Activated CD4-positive, alpha-beta T cell treated with anti-CD3 and anti-CD28 coated beads, Interleukin-2, amount 50 U/mL, for 1 hour (primary cell): ENCODE measurements around the gene IGSF22.

Experiments used
- DNase-seq: peaks from one replicate; pipeline ENCODE4 v3.0.0-alpha.2; 2020

Gene IGSF22

DNA sequence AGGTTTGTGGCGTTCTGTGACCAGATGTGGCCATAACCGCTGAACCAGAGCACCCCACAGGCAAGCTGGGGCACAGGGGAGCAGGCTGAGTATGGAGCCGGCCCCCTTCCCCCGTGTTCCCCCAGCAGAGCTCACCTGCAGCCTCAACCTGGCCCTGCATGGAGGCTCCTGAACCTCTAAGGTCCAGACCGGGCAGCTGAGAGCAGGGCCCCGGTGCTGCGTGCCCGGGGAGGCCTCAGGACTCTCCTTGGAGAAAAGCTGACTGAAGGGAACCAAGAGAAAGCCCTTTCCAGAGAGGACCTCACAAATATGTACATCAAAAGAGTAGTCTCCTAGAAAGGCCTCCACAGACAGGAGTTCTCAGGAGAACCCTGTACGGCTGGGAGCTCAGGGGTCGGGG is 17.4 kb upstream of the IGSF22 start:
- DNase-seq = no peak

DNA sequence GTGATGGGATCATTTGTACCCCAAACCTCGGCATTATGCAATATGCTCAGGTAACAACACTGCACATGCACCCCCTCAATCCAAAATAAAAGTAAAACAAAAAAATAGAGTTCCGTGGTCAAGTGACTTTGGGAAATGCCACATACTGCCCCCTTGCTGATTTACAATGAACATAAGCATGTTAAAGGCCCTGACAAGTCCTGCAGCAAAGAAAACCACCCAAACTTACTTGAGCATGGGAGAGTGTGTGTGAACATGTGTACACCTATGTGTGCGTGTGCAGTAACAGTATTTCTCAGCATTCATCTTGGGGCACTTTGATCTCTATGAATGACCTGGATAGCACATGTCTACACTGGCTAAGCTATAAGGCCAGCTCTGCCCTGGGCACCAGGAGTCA is 15.8 kb upstream of the IGSF22 start:
- DNase-seq = no peak

DNA sequence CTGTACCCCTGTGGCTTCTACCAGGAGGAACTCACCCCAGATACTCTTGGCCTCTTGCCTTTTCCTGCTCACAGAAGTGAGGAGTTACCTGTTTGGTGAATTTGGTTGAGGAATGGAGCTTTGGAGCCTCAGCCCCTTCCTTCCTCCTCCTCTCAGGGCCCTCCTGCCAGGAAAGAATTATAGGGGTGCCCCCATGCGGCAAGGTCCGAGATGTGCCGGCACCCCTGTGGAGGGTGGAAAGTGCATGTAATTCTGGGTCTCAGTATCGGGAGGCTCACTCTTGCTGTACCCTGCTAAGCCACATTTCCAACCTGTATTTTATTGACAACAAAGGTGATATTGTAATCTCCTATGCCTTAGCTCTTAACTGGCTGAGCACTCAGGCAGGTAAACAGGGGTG is 13.7 kb upstream of the IGSF22 start:
- no peak for DNase-seq

DNA sequence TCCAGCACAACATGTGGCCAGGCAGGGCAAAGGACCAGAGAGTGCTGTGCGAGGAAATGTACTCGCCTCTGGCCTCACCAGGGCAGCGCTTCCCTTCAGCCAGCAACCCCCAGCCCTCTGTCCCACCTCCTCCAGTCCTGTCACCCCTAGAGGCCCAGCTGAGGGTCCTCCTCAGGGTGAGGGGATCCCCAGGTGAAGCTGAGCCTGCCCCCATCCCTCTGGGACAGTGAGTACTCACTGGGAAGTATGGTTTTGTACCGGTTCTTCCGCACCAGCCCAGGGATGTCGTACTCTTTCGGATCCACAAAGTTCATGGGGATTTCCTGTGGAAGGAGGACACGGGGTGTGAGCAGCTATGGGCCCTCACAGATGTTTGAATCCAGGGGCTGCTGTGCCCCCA is 11.7 kb upstream of the IGSF22 start:
- no peak for DNase-seq

DNA sequence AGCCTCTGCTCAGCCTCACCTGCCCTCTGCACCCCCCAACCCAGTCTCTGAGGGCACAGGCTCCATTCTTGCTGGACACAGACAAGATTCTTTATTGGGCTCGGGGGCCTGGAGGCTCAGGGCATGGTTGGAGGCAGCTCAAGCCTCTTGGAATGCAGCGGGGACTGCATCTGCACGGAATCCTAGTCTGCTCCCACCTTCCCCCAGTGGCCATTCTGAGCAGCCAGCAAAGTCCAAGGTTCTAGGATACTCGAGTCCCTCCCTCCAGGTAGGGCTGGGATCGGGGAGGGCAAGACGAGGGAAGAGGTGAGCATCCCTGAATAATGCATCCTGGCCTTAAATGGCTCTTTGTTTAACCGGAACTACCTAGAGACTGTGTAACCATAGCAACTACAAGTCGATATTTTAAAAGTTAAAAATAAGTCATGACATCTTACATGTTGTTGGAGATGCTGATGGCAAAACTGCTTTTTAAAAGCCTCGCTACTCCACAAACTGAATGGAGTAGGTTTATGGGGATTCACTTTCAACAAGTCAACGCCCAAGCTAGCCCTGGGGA is 10.7 kb upstream of the IGSF22 start:
- no peak for DNase-seq

DNA sequence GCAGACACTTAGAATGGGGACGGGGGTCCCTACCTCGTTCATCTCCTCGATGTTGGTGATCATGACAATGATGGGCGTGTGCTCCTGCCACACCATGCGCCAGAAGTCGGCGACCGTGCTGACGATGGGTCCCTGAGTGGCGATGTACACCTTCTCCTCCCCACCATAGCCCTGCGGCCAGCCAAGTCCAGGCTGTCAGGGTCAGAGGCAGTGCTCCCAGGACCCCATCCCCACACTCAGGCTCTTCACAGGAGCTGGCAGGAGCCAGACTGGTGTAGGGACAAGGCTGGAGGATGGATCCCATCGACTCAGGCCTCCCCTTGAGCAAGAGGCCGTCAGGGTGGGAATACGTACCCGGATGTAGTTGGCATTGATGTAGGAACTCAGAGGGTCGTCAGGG is 7.2 kb upstream of the IGSF22 start:
- no peak for DNase-seq

DNA sequence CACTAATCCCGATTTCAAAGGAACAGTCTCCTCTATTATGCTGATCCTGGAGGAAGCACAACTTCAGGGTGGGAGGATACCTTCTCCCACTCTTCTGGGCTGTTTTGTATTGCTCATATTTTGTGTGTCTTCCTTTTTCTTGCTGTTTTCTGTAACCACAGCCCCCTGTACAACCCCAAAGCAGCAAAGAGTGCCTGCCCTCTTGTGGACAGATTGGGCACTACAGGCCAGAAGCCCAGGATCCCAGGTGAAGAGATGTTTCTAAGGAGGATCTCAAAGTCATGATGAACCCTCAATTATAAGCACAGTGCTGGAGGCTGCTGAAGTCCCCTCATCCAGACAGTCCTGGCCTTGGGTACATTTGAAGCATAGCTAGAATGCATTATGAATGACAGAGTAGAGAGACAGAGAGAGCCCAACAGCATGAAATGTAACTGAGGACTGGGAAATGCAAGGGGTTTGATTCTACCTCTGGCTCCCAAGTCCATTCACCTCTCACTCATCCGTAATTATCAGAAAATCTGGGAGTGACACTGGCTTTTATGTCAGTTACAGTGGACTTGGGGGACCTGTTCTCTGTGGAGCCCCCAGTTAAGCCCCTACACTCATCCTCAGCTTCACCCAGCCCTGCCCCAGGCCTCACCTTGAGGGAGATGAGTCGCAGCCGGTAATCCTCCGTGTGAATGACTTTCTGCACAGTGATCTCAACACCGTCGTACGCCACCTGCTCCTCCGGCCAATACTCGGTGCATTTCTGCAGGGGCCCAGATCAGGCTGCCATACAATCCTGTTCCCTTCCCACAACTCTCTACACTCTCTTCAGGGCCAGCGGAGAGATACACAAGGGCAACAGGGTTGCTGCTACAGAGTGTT is 6.2 kb upstream of the IGSF22 start:
- DNase-seq = peak; percentile 72

DNA sequence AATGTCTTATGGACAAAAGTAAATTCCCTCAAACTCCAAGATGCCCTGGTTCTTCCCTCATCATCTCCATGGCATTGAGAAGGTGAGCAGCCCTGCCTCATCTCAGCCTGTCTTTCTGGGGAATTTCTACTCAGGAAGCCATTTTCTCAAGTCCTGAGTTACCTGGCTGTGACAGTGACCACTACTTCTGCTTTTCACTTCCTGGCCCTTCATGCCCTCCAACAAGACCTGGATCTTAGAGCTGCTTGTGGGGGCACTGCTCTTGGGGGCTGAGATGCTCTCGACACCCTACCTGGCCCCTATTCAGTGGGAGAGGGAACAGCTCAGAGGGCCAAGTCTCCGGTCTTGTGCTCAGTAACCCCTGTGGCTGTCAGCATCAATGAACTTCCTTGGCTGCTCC is 5.5 kb upstream of the IGSF22 start:
- no peak for DNase-seq

DNA sequence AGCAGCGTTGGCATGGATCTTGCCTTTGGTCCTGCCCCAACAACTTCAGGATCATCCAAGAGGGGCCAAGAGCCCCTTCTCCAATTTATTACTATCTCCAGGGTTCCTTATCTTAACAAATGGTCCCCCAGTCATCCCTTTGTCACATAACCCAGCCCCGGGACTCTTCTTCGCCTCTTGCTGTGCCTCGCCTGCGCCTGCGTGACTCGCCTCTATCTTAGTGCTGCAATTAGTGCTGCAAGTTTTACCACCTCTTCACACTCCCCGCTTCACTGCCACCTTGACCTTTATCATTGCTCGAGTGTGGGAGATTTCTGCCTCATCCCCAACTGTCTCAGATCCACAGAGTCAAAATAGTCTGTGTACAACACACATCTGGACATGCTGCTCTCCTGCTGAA is 4.0 kb upstream of the IGSF22 start:
- DNase-seq = no peak

DNA sequence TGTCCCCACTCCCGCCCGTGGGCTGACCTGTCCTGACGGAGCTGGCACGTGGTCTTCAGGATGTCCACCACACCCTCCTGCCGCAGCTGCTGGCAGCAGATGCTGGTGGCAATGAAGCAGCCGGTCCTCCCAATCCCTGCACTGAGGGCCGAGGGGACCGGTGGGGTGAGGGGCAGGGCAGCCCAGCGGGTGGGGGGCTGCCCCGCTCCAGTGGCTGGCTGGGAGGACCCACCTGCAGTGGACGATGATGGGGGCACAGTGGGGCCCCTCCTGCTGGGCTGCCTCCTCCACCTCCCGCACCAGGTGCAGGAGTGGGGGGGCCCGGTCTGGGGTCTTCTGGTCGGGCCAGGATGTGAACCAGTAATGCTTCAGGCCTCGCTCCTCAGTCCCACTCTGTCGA is 3.4 kb upstream of the IGSF22 start:
- no peak for DNase-seq

DNA sequence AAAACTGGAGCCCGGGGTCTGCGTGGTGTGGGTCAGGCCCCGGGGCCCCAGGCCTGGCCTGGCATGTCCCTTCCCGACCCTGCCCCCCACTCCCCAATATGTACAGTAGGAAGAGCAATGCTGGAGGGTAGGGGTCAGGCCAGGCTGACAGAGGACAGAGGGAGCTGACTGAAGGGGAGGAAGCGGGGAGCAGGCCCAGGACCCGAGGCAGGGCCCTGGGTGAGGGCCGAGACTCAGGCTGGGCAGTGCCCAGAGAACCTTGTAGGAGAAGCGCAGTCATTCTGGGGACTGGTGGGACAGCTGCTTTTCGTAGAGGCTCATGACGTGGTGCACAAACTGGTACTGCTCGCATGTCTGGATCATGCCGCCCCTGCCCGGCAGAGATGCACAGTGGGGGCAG is 2.7 kb upstream of the IGSF22 start:
- no peak for DNase-seq

DNA sequence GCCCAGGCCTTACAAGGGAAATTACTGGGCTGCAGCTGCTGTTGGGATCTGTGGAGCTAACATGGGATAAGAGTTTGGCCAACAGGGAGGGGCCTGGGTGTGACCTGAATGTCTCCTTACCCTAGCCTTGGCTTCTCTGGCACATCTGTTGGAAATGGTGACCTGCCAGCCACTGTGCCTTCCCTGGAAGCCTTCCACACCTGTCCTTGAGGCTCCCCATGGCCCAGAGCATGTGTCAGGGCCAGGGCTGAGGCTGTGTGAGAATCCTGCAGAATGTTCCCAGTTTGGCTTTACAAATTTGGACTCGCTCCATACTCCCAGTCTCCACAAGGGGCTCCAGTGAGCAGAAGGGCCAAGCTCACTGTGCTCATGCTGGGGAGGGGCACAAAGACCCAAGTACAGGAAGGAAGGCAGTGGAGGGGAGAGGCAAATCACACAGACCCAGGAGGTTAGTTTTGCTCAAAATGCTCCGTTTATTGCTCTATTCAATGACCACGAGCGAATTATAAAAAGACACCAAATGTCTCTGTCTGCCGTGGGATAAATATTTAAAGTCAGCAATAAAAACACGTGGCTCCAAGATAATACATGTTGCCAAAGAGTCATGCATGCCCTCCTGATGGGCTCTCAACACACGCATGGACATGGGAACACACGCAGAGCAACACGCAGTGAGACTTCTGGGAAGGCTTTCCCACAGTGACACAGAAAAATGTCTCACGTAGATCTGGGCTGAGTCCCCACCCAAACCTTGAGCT is 1.7 kb upstream of the IGSF22 start:
- DNase-seq = peak; percentile 51

DNA sequence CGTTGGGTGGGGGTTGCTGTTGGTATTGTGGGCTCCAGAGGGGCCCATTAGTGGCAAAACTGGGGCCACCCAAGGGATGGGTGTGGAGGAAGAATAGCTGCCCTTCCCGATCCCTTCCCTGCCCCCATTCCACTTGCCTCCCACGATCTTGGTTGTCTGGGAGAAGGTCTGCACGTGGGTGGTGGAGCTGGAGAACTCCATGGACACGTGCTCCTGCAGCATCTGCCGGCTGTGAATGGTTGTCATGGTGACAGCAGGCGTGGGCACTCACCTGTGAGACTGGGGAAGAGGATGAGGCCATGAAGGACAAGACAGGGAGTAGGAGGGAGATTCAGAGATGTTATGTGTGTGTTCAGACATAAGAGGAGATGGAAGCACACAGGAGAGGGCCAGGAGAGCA is 2.0 kb downstream of the IGSF22 start:
- no peak for DNase-seq

DNA sequence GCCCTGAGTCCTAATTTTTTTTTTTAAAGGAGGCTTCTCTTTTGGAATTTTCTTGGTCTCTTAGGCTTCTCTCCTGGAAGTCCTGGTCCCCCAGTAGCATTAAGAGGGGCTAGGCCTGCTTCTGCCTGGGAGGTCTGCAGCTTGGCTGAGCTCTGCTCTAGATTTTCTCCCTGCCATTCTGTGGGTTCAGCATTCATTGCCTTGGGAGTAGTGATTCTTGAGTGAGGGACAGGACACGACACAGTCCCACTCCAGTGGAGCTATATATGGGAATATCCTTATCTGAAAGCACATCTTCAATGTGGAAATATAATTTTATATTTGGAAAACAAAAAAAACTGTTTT is 3.7 kb downstream of the IGSF22 start:
- no peak for DNase-seq

DNA sequence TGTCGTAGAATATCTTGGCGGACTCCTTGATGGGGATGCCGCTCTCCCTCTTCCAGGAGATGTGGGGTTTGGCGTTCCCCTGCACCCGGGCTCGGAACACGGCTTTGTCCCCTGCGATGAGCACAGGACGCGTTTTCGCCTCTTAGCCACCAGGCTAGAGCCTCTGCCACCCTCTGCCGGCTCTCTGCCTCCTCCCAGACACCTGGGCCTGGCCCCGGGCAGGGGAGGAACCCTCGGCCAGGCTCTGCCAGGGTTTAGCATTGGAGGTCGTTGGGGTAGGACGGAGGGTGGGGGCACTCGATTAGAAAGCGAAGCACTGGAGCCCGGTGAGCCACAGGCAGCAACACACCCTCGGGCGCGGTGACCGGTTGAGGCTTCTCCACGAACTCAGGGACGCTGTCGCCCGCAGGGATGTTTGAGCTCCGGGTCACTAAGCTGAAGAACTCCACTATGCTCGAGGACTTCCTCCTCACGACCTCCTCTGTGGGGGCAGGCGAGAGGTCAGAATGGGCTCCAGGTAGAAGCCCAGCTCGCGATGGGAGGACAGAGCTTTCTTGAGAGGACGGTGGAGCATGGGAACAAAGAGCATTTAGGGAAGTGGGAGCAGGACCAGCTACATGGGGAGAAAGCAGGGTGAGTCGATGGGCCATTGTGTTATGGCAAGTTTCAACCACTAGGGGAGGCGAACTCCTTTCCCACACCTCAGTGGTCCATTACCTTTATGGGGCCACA is 4.3 kb downstream of the IGSF22 start:
- DNase-seq = peak; percentile 38

DNA sequence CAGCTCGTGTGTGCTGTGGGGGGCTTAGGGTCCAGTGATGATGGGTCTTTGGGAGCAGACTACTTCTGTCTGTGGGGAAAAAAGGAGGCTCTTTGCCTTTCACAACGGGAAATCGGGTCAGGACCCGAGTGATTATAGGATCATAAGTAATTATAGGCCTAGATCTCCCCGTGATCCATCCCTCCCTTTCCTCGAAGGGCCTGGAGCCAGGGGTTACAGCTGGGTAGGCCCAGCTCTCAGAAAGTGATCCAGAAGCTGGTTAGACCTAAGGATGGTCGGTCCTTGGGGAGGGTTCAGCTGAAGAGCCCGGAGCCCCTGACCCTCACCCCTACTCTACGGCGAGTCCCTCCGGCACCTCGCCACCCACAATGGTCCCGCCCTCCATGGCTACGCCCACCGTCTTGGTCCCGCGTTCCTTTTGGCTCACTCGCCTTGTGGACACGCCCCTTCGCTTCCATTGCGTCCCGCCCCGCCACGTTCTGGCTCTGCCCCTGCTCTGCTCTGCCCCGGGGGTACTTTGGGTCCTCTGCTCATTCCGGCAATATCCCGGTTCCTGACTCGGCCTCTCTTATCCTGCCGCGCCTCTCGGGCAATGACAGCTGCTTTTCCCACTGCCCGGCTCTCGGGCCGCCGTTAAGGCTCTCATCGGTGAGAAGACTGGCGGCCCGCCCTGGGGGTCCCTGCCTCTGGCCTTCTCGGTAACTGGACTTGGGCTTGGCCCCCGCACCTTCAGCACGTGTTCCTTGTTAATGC is 5.0 kb downstream of the IGSF22 start:
- DNase-seq = peak; percentile 84

DNA sequence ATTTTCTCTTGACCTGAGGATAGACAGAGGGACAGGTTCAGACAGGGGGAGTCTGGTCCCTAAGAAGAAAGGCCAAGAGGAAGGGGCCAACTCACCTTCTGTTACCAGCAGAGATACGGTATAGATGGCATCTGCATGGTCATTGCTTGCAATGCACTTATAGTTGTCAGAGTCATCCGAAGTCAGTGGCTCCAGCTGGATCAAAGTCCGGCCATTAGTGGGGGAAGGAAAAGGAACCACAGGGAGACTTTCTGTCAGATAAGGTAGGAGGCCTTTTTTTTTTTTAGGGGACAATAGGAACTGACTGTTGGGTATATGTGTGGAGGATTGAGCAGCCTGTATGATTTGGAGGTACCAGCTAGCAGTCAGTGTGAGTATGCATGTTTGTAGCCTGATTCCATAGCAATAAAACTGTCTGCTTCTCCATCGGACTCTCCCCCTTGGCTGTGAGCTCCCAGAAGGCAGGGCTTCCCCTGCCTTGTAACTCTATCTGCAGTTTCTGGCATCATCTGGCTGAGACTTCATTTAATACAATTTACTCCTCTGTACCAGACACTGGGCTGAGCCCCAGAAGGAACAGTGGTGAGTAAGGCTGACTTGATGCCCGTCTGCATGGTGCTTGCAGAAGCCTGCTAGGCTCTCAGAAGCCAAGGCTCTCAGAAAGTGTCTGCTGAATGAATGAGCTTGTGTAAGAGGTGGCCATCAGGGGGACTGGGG is 5.7 kb downstream of the IGSF22 start:
- DNase-seq = no peak

DNA sequence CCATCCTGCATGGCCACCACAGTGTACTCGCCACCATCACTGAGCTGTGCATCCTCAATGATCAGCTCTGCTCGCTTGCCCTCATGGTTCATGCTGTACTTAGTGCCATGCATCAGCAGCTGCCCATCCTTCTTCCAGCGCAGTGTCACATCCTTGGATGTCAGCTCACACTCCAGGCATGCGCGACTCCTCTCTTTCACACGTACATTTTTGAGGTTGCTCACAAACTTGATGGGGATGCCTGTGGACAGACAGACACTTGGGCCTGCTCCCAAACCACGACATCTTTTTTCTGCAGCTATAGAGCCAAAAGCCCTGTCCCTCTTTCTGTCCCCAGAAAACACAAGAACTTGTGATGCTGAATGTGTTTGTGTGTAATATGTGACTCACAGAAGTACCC is 10.5 kb downstream of the IGSF22 start:
- DNase-seq = no peak

DNA sequence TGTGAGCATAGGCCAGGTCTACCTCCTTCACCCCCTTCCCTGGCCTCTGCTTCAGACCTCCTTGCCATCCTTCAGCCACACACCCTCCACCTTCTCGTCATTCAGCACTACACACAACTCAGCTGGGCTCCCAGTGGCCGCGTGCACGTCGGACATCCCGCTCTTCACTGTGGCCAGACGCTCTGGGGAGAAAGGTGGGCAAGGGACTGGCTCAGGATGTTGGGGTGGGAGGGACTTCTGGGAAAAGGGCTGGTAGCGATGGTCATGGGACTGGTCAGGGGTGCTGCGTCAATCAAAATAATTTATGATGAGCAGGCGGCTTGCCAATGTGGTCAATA is 11.6 kb downstream of the IGSF22 start:
- no peak for DNase-seq

DNA sequence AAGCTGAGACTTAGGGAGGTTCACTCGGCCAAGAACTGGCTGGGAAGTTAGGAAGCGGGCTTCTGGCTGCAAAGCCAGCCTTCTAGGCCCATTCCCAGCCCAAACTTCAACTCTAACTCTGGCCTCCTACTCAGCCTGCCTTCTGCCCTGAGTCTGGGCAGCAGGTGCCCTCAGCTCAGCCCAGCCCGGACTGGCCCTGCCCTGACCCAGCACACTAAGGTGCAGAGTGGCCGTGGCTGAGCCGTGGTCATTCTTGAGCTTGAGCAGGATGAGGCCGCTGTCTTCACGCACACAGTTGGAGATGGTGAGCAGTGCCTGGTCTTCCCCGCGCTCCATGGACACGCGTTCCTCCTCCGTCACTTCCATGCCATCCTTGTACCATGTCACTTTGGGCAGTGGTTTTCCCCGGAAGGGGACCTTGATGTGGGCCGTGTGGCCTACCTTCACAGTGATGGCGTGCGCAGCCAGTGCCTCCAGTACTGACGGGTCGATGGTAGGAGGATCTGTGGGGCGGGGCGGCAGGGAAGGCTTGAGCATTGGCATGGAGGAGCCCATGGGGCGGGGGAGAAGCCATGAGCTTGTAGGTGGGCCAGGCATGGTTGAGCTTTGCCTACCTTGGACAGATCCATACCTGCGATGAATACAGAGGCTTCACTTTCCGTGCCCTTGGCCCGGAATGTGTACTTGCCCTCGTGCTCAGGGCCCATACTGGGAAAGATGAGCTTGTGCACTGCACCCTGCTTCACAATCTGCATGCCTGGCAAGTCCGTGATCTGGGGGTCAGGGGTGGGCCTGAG is 12.1 kb downstream of the IGSF22 start:
- no peak for DNase-seq

DNA sequence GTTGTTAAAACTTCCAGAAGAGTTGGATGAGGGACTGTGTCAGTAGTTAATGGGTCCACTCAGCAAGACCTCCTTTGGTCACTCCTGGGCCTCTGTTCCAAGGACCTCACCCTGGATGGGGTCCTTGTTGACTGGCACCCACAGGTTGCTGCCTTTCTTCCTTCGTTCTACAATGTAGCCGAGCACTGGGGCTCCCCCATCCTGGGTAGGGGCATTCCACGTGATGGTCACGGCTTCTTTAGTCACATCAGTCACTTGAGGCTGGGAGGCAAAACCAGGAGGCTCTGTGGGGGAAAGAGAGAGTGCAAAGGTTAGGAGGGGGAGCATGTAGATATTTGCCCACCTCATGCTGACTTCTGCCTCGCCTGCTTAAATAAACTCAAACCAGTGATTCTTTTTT is 15.4 kb downstream of the IGSF22 start:
- DNase-seq = no peak
